ENCODE data around the gene SLC26A9.
"Not testable (repeated sequence)": the region's sequence is repeated elsewhere in the genome, so short reads cannot be mapped to it uniquely, and the experiment has no call there.

SLC26A9 gene

DNA sequence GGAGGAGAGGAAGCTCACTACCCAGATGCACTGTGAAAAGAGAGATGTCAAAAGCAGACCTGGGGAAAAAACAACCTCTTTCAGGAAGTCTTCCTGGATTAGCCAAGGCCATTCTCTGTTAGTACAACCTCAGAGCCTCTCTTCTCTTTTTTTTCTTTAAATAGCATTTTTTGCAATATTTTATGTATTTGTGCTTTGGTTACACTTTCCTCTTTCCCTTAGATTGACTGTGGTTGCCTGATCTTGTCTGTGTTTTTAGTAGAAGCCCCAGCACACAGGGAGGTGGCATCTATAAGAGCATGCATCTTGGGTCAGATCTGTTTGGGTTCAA is 18.8 kb downstream of the SLC26A9 start:
- no peak for DNase-seq

- no peak for DNase-seq
Measured at GRCh38 chr1:205923651-205924459, 19.4 kb downstream of the SLC26A9 start.

- no peak for DNase-seq
Measured at GRCh38 chr1:205922806-205923205, 20.4 kb downstream of the SLC26A9 start.

GRCh38 chr1:205922314-205922713 is 20.9 kb downstream of the SLC26A9 start:
- no peak for DNase-seq

DNA sequence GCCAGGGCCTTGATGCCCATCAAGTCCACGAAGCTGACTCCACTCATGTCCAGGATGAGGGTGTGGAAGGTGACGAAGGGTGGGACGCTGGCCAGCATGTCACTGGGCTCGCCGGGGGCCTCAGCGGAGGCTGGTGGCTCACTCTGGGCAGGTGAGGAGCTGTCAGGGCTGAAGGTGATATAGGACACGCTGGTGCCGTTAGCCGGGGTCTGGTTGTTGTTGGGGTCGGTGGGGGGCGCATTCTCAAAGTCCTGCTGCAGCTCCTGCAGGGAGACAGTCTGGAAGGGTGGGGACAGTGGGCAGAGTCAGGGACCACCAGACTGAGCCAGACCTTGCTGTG is 21.7 kb downstream of the SLC26A9 start:
- DNase-seq = no peak

DNA sequence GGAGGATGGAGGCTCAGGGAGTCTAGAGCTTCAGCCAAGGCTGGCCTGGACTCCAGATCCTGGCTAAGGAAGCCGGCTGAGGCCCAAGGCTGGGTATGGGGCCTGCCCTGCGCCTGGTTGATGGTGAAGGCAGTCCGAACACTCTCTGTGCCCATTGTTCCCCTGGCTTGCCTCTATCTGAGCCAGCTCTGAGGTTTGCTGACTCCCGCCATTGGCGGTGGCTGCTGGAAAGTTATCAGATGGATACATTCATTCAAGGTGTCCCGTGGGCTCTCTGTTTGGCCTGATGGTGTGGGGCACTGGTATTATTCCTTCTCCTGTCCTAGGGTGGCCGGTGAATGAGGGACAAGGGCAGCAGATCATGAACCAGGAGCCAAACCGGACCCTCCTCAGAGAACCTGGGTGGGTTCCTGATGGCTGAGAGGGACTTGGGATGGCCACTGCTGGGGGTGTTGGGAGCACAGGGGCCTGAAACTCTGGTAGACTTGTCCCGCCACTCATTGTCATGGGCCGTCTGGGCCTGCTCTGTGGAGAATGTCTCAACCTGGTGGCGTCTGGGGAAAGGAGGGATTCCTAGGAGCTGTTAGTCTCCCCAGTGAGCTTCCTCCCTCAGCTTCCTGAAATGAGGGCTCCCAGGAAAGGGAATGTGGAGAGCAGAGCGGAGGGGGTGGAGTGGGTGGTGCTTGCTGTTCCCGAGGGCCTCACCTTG is 22.2 kb downstream of the SLC26A9 start:
- no peak for DNase-seq

- DNase-seq = no peak
Measured at GRCh38 chr1:205920159-205920558, 23.1 kb downstream of the SLC26A9 start.

GRCh38 chr1:205918955-205919746 is 24.1 kb downstream of the SLC26A9 start:
- DNase-seq = peak; percentile 64

DNA sequence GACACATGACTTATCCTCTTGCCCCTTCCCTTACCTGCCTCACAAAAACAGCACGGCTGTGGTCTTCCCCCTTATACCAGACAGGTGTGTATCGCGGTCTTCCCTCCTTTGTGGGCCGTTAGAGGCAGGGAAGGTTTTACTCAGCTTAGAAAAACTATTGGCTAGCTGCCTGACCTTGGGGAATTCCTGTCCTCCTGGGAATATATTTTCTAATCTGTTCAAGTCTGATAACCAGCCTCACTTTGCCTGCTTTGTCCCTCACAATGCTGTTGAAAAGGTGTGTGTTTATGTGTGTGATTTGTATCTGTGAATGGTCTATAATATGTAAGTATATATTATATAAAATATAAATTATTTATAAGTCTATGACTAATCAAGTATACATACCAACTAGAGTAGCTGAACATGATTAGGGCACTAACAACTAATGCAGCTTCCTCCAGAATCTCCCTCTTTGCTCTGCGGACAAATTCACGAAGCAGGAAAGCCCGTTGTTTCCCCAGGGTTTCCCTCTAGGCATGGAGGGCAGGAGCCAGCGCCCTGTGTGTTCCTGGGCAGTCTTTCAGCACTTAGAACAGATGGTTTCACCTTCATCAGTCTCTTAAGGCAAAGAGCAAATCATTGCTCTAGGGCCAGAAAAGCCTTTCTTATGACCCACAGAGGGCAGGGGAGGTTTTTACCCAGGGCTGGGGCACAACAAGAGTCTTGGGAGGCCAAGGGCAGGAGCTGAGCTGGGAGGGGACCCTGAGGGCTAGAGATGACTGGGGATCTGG is 25.6 kb downstream of the SLC26A9 start:
- DNase-seq = no peak

DNA sequence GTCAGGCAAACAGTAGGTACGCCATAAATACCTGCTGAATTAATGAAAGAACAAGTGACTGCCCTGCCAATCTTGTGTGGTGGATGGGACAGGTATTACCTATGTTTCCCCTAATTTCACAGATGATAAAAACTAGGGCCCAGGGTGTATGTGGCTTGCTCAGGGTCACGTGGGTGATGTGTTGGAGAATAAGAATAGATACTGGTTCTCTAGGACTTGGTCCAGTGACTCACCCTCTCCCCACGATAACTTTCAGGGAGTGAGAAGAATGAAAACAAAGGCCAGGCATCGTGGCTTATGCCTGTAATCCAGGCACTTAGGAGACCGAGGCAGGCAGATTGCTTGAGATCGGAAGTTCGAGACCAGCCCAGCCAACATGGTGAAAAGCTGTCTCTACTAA is 26.7 kb downstream of the SLC26A9 start:
- no peak for DNase-seq

GRCh38 chr1:205915354-205915990 is 27.8 kb downstream of the SLC26A9 start:
- no peak for DNase-seq

GRCh38 chr1:205914730-205915129 is 28.5 kb downstream of the SLC26A9 start:
- DNase-seq = no peak

DNA sequence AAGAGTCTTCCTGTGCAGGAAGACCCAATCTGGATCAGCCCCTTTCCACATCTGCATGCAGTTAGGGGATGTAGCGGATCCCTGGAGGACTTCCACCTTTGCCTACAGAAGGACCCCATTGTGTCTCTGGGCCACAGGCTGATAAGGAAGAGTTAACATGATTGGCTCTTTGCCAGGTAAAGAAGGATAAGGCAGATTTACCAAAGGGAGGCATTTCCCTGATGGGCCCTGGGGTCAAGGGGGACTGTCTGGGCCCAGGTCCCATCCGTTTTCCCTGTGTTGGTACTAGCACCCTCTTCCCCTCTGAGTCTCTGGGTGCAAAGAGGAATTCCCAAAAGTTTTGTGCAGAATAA is 29.1 kb downstream of the SLC26A9 start:
- DNase-seq = no peak

DNA sequence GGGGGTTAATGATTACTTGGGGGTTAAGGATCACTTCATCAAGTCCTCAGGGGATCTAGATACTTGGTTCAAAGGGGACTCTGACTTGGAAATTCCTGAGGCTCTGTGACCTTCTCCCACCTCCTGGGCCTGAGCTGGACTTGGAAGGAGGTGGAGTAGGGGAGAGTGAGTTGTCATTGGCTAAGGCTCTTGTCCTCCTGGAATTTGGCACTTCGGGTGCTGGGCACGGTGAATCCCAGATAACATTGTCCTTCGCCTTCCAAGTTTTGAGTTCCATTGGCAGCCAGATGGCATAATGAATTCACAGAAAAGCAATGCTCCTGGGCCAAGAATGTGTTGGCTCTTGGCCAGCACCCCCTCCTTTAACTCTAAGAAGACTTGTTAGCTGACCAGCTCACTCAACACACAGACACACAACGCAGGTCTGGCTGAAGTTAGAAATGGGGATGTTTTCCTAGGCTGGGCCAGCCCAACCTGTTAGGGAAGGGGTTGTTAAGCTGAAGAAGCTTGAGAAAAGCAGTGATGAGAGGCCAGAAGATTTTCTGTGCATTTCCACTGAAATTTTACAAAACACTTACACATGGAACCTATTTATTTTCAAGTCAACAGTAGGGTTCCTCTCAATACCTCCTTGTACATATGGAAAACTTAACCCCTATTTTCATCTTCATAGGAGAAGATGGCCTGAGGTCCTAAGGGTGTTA is 29.7 kb downstream of the SLC26A9 start:
- no peak for DNase-seq

- DNase-seq = no peak
Measured at GRCh38 chr1:205907794-205908193, 35.5 kb downstream of the SLC26A9 start.

- DNase-seq = not testable (repeated sequence)
Measured at GRCh38 chr1:205905095-205905494, 38.2 kb downstream of the SLC26A9 start.

DNA sequence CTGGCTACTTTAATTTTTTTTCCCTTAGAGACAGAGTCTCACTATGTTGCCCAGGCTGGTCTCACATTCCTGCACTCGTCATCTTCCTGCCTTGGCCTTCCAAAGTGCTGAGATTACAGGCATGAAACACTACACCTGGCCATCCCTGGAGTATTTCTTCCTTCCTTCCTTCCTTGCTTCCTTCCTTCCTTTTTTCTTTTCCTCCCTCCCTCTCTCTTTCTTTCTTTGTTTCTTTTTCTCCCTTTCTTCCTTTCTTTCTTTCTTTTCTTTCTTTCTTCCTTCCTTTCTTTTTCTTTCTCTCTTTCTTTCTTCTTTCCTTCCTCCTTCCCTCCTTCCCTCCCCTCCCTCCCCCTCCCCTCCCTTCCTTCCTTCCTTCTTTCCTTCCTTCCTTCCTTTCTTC is 46.9 kb downstream of the SLC26A9 start:
- DNase-seq = no peak

DNA sequence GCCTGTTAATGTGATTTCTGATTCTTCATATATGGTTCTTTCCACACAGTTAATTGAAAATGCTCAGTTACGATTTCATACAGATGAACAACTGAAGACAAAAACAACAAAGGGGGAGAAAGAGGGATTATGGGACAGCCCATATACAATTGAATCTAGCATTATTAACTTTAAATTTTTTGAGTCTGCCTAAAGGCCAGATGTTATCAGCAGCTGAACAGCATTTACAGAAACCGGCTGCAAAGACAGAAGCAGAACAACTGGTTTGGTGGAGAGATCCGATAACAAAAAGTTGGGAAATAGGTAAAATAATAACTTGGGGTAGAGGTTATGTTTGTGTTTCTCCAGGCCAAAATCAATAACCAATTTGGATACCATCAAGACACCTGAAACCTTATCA is 49.1 kb downstream of the SLC26A9 start:
- not testable (repeated sequence) for DNase-seq

GRCh38 chr1:205892175-205892574 is 51.1 kb downstream of the SLC26A9 start:
- DNase-seq = not testable (repeated sequence)

DNA sequence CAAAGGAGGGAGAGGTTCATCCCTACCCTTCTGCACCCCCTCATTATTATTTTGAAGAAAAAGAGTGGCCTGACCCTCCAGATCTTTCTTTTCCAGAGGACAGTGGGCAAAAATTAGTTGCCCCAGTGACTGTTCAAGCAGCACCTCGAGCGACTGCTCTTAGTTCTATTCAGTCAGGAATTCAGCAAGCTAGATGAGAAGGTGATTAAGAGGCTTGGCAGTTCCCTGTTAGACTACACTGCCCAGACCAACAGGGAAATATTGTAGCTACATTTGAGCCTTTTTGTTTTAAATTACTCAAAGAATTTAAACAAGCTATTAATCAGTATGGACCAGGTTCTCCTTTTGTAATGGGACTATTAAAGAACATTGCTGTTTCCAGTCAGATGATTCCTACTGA is 51.8 kb downstream of the SLC26A9 start:
- DNase-seq = not testable (repeated sequence)

DNA sequence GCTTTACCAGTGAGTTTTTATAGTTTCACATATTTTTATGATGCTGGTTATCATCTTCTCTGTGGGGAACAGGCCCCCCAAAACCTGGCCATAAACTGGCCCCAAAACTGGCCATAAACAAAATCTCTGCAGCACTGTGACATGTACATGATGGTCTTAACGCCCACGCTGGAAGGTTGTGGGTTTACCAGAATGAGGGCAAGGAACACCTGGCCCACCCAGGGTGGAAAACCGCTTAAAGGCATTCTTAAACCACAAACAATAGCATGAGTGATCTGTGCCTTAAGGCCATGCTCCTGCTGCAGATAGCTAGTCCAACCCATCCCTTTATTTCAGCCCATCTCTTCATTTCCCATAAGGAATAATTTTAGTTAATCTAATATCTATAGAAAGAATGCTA is 52.6 kb downstream of the SLC26A9 start:
- DNase-seq = not testable (repeated sequence)

- not testable (repeated sequence) for DNase-seq
Measured at GRCh38 chr1:205889706-205890105, 53.5 kb downstream of the SLC26A9 start.

Data from activated CD4-positive, alpha-beta T cell treated with anti-CD3 and anti-CD28 coated beads, Interleukin-2, amount 50 U/mL, for 1 hour (primary cell).